Measurements from ENCODE around the gene UBTD2.
A peak's percentile ranks its signal among the peaks of the same experiment; 100 is the strongest.

The UBTD2 gene

GRCh38 chr5:172173564-172174153, 109.9 kb downstream of the UBTD2 start:
- DNase-seq (ENCODE audit: low read depth), result no peak
- H3K4me3 ChIP-seq (ENCODE audit: low read depth, low read length), result no peak overlapping the region
- no peak for TF ChIP-seq CTCF (IDR thresholded peaks at IDR 0.05; ENCODE audit: control insufficient read depth, extremely low read depth, insufficient read depth)

- no peak for TF ChIP-seq CTCF (IDR thresholded peaks at IDR 0.05; ENCODE audit: control insufficient read depth, extremely low read depth, insufficient read depth)
- no peak for DNase-seq (ENCODE audit: low read depth)
- no peak overlapping the region for H3K4me3 ChIP-seq (ENCODE audit: low read depth, low read length)
These were observed 110.5 kb downstream of the UBTD2 start for GRCh38 chr5:172172912-172173563.

DNA sequence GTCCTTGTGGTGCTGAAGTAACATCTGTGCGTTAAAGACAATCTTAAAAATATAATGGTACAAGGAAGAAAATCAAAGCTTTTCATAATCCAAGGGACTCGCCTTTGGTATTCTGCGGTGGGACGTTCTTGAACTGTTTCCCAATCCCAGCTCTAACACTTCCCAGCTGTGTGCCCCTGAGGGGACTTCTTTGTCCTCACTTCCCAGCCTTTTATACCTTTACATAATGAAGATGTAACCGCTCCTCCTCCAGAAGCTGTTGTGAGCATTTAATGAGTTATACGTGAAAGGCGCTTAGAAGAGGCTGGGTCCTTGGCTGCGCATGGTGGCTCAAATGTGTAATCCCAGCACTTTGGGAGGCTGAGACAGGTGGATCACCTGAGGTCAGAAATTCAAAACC, 112.4 kb downstream of the UBTD2 start:
- no peak for TF ChIP-seq CTCF (IDR thresholded peaks at IDR 0.05; ENCODE audit: control insufficient read depth, extremely low read depth, insufficient read depth)
- H3K4me3 ChIP-seq (ENCODE audit: low read depth, low read length), result no peak overlapping the region
- no peak for DNase-seq (ENCODE audit: low read depth)

- no peak for TF ChIP-seq CTCF (IDR thresholded peaks at IDR 0.05; ENCODE audit: control insufficient read depth, extremely low read depth, insufficient read depth)
- DNase-seq (ENCODE audit: low read depth), result peak; percentile 80
- no peak overlapping the region for H3K4me3 ChIP-seq (ENCODE audit: low read depth, low read length)
These were observed 113.3 kb downstream of the UBTD2 start for GRCh38 chr5:172170251-172170701.

DNA sequence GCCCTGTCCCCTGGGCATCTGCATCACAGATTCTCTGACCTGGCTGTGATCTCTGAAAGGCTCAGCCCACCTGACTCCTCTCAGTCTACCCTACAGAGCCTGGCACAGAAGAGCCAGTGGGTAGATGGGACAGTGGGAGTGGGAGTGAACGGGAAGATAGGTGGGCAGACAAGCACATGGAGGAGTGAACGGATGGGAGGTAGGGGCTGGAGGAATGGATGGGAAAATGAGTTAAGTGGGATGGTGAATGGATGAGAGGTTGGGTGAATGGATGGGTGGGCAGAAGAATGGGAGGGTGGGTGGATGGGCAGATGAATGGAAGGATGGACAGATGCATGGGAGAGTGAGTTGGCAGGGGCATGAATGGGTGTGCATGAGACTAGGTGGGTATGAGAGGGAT, 114.3 kb downstream of the UBTD2 start:
- TF ChIP-seq CTCF (IDR thresholded peaks at IDR 0.05; ENCODE audit: control insufficient read depth, extremely low read depth, insufficient read depth), result no peak
- H3K4me3 ChIP-seq (ENCODE audit: low read depth, low read length), result no peak overlapping the region
- no peak for DNase-seq (ENCODE audit: low read depth)

- no peak overlapping the region for H3K4me3 ChIP-seq (ENCODE audit: low read depth, low read length)
- no peak for TF ChIP-seq CTCF (IDR thresholded peaks at IDR 0.05; ENCODE audit: control insufficient read depth, extremely low read depth, insufficient read depth)
- no peak for DNase-seq (ENCODE audit: low read depth)
These were observed 115.3 kb downstream of the UBTD2 start for GRCh38 chr5:172168311-172168710.

- no peak for TF ChIP-seq CTCF (IDR thresholded peaks at IDR 0.05; ENCODE audit: control insufficient read depth, extremely low read depth, insufficient read depth)
- DNase-seq (ENCODE audit: low read depth), result no peak
- no peak overlapping the region for H3K4me3 ChIP-seq (ENCODE audit: low read depth, low read length)
These were observed 115.7 kb downstream of the UBTD2 start for GRCh38 chr5:172167895-172168294.

Measured in LNCaP clone FGC (cell line).